GM18519 (cell line): ENCODE measurements around the gene MAGI3.
"Not testable (repeated sequence)": the region's sequence is repeated elsewhere in the genome, so short reads cannot be mapped to it uniquely, and the experiment has no call there.

Source experiments
- ATAC-seq: cut with Tn5 transposase; IDR thresholded peaks from one replicate; pipeline ENCODE4 v1.9.1; 2021; ENCODE audit warnings: mild to moderate bottlenecking, moderate library complexity; ENCODE audit not compliant: unreplicated experiment, low FRiP score

The MAGI3 gene

DNA sequence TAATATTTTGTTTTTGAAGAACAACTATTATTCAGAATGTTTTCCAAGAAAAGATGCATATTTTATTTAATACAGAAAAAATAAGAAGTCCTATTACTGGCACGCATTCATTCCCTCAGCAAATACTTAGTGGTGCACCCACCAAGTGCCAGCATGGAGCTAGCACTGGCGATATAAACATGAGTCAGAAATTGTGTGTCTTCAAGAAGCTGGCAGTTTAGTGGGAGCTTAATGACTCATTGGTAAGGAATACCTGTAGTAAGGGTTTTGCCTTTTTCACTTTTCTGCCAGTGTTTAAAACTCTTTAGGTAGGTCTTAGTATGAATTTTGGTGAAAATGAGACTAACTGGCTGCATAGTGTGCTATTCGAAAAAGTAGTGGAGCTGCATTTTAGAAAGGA is 6.3 kb downstream of the MAGI3 start:
- no peak for ATAC-seq

DNA sequence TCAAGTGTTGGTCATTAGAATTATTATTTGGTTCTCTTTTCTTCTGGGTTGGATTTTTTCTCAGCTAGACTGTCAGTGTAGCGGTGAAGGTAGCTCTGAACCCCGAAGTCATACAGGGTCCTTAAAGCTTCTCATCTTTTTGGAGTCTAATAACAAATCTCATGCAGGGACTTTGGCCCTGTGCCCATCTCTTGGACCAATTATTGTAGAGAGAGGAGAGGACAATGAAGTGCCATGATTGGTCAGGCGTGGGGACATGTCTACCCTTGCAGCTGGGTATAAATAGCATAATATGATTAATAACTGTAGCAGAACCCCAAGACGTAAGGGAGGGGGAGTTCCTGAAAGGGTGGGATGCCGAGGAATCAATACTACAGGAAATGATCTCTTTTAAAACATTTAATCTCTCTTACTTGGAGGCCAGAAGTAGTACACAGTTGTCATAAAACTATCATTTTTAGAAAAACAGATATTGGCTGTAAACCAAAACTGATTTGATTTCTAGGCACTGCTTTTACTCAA is 8.8 kb downstream of the MAGI3 start:
- ATAC-seq = no peak

DNA sequence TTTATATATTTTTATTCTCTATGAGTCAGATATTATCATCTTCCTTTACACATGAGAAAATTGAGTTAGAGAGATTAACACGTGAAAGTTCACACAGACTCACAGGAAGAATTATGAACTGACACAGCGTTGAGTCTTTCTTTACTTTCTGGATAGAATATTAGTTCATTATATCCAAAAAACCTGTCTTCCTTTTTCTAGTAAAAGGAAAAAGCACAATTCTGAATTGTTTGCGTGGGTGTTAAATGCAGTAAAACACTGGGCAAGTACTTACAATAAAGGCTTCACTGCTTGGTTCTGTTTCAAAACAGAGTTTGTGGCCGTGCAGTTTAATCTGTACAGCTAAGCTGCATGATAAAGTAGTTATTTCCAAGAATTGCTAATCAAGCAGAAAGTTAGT is 10.8 kb downstream of the MAGI3 start:
- no peak for ATAC-seq

DNA sequence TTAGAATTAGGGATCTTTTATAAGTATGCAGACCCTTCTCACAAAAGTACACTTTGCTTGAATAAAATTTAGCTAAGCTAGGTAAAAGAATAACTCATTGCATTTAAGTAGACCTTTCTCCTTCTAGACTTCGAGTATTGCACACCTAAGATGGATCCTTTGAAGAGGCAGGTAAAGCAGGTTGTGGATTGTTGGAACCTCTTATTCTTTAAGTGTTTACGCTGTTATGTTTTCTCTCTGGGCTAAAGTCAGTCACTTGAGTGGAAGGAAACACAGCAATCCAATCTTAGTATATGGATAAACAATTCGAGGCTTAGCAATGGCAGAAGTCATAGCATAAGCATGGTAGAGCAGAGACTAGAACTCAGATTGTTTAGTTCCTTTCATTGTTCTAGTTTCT is 11.4 kb downstream of the MAGI3 start:
- no peak for ATAC-seq

DNA sequence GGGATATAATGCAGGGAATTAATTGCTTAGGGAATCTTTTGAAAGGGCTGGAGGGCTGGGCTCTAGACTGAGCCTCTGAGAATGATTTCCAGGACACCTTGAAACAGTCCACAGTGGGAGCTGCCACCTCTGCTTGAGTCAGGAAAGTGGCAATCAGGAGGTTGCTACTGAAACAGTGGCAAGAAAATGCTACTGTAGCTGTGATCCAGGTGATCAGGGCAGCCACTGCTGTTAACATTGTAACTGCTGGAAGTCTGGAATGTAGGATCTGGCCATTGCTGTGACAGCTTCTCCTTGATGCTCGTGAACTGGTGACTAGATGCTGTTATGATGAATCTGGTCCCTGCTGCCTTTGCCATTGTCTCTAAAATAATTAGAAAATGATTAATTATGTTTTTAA is 12.8 kb downstream of the MAGI3 start:
- no peak for ATAC-seq

DNA sequence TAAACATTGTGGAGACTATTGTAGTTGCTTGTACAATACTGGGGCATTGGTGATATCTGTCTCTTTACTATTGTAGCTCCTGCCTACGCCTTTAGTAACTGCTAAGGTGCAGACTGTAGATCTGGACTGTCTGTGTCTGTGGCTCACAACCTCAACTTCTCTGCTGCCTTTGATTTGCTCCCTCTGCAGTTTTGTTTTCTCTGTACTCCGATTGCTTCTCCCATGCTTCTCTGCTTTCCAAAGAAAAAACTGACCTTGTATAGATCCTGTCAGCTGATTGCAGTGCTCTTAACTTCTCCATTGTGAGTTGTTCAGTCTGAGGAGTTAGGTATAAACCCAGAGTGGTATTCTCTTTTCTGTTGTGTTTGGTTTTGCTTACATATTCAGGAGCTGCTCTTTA is 15.3 kb downstream of the MAGI3 start:
- ATAC-seq = no peak

- not testable (repeated sequence) for ATAC-seq
Observed at GRCh38 chr1:113406149-113406548, 15.8 kb downstream of the MAGI3 start.

DNA sequence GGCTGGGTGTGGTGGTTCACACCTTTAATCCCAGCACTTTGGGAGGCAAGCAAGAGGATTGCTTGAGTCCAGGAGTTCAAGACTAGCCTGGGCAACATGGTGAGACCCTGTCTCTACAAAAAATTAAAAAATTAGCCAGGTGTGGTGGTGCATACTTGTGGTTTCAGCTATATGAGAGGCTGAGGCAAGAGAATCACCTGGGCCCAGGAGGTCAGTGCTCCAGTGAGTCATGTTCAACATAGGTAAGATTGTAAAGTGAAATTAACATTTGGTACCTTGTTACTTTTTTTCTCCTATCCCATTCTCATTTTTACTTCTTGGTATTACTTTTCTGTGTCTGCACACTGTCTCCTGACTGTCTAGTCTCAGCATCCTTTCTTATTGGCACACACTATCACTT is 19.0 kb downstream of the MAGI3 start:
- no peak for ATAC-seq

GRCh38 chr1:113412020-113412419 is 21.7 kb downstream of the MAGI3 start:
- ATAC-seq = not testable (repeated sequence)

DNA sequence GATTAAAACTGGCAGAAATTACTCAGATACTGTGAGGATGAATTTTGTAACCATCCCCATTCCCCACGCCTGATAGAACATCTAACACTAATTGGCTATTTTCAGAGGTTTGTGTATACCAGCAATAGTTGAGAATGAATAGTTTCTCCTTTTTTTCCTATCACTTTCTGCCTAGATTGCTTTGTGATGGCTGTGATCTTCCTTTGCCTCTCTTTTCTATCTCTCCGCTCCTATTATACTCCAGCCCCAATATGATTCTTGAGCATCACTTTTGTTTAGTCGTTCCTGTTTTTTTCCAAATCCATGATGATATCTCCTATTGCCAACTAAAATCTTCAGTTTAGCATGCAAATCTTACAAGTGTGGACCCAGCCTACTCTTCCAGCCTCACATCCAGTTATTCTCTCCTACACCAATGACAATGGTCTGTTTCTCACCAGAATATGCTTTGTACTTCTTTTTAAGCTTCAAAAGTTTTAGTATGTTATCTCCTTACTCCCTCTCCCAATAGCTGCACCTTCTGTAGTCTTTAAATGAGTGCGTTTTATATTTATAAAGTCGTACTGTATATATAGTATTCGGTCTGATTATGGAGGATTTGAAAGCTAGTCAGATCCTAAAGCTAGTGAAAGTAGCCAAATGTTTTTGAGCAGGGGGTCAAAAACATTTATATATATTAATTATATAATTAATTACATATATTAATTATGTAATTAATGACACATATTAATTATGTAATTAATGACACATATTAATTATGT is 25.2 kb downstream of the MAGI3 start:
- ATAC-seq = no peak

- not testable (repeated sequence) for ATAC-seq
Observed at GRCh38 chr1:113416071-113416470, 25.8 kb downstream of the MAGI3 start.

- ATAC-seq = no peak
Observed at GRCh38 chr1:113416496-113416895, 26.2 kb downstream of the MAGI3 start.

DNA sequence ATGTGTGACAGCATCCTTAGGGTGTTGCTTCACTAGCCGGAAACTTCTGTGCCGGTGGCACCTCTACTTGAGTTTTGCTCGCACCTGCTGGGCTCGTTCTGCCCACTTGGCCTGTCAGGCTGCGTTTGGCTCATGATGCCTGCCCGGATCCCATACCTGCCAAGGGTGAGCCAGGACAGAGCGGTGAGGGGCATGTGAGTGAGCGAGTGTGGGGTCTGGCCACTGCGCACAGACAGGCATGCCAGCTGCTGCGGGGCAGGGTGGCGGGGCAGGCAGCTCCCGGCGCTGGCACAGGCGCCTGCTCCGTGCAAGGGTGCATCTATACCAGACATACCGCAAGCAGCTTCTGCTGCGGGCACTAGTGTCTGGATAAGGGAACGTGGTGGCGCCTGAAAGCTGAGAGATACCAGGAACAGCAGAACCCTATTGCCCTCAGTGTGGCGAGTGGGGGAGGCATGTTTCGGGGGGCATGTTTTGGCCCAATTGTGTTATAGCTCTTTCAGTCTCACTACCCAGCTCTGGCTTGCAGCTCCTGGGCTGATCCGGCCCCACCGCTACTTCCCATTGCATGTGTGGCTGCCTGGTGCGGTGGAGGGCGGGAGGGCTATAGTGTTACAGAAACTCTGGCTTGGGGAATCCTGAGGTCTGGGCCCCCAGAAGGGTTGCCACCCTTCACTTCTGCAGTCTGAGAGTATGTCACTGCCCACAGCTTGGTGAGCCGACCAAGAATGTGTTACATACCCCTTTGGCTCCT is 32.2 kb downstream of the MAGI3 start:
- no peak for ATAC-seq

DNA sequence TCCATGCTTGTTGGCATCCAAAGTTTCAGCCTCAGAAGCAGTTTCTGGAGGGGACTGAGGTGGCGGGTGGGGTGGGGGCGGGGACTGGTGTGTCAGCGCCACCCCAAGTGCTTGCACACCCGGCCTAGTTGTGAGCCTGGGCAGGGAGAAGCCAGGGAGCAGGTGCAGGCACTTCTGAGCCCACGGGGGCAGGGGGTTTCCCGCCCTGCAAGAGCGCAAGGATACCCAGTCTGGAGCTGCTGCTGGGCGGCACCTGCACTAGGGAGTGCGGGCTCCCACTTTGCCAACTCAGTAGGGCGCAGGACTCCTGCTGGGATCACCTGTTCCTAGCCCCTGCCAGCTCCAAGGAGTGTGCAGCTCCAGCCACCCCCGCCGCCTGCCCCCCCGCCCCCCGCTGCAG is 33.5 kb downstream of the MAGI3 start:
- ATAC-seq = no peak

- no peak for ATAC-seq
Observed at GRCh38 chr1:113429461-113430153, 39.3 kb downstream of the MAGI3 start.

DNA sequence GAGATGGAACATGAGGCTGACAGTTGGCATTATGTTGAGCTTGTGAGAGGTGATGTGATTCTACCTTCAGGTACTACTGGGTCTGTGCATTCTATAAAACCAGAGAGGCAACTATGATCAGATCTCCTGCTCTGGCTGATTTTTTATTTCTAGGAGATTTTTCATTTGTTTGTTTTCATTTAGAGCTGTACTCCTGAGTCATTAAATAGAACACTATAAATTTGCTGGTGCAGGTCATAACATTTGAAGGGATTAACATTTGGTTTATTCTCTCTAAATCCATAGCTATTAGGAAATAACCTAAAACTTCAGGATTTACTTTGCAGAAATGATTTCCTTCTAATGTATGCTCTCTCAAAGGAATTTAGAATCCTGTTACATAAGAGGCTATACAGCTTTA is 42.9 kb downstream of the MAGI3 start:
- no peak for ATAC-seq

- no peak for ATAC-seq
Observed at GRCh38 chr1:113434081-113434873, 44.0 kb downstream of the MAGI3 start.

DNA sequence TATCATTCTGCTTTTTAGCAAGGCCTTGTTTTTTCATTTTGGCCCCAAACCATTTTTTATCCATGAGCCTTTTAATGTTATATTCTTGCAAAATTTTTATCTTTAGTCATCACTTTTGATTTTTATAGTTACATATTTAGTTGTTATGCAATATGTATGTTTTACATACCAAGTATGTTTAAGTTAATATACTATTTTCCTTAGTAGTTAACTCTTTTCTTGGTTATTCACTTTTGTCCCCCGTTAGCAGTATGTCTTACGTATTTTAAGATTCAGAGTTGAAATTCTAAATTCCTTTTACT is 44.5 kb downstream of the MAGI3 start:
- ATAC-seq = no peak

DNA sequence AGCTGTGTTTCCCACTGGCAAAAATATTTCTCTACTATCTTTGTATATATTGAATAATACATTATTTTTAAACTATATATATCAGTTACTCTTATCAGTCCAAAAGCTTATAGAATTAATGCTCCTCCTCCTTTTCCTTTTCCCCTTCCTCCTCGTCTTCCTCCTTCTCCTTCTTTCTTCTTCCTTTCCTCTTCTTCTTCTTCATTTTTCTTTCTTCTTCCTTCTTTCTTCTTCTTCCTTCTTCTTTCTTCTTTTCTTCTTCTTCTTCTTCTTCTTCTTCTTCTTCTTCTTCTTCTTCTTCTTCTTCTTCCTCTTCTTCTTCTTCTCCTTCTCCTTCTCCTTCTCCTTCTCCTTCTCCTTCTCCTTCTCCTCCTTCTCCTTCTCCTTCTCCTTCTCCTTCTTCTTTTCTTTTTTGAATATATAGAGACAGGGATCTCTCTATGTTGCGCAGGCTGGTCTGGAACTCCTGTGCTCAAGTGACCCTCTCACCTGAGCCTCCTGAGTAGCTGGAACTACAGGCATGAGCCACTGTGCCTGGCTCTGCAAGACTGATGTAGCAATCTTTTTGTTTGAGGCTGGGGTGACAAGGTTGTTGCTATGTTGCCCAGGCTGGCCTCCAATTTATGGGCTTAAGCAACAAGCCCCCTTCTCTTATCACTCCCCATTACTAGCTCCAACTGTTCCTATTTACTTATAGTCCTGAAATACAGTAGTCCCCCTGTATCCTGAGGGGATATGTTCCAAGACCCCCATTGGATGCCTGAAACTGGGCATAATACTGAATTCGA is 47.4 kb downstream of the MAGI3 start:
- ATAC-seq = no peak
